H9 (cell line): ENCODE results near the gene KIAA0930. TPM values are rescaled to one million over a fixed set of nuclear protein-coding genes. Genes with fewer than 3 reads are reported as not detected.

Experiments
- DNase-seq: peaks from one replicate; pipeline ENCODE4 v3.0.0-alpha.2; 2017
- H2AFZ ChIP-seq: one replicate; pipeline ENCODE4 v1.6.1; 2013; ENCODE audit warnings: mild to moderate bottlenecking, low read length, control low read depth, moderate library complexity
- H2AK5ac ChIP-seq: 2 replicates; pipeline ENCODE4 v1.6.1; 2013; ENCODE audit warnings: low read length, control low read depth, mixed read lengths; ENCODE audit not compliant: insufficient read length
- H2BK120ac ChIP-seq: one replicate; pipeline ENCODE4 v1.6.1; 2013; ENCODE audit warnings: low read depth, mild to moderate bottlenecking, low read length, control low read depth, inconsistent platforms; ENCODE audit not compliant: poor library complexity, severe bottlenecking
- H2BK12ac ChIP-seq: 2 replicates; pipeline ENCODE4 v1.6.1; 2013; ENCODE audit warnings: low read length, control low read depth, mixed read lengths, low read depth; ENCODE audit not compliant: insufficient read length
- H2BK15ac ChIP-seq: 2 replicates; pipeline ENCODE4 v1.6.1; 2013; ENCODE audit warnings: low read depth, low read length, control low read depth
- H2BK20ac ChIP-seq: one replicate; pipeline ENCODE4 v1.6.1; 2013; ENCODE audit warnings: low read depth, mild to moderate bottlenecking, low read length, control low read depth, inconsistent platforms; ENCODE audit not compliant: poor library complexity, severe bottlenecking
- H2BK5ac ChIP-seq: 2 replicates; pipeline ENCODE4 v1.6.1; 2013; ENCODE audit warnings: low read length, control low read depth, mixed read lengths; ENCODE audit not compliant: insufficient read length
- H3K14ac ChIP-seq: 2 replicates; pipeline ENCODE4 v1.6.1; 2013; ENCODE audit warnings: low read length, control low read depth; ENCODE audit not compliant: insufficient read depth
- H3K18ac ChIP-seq: 2 replicates; pipeline ENCODE4 v1.6.1; 2013; ENCODE audit warnings: low read depth, mild to moderate bottlenecking, mixed read lengths, low read length, control low read depth; ENCODE audit not compliant: insufficient read length
- H3K23ac ChIP-seq: 2 replicates; pipeline ENCODE4 v1.6.1; 2013; ENCODE audit warnings: low read length, control low read depth, mixed read lengths, low read depth; ENCODE audit not compliant: insufficient read length
- H3K23me2 ChIP-seq: 2 replicates; pipeline ENCODE4 v1.6.1; 2013; ENCODE audit warnings: low read depth, mild to moderate bottlenecking, mixed read lengths, low read length, control low read depth; ENCODE audit not compliant: insufficient read length, poor library complexity, severe bottlenecking
- H3K27ac ChIP-seq: 2 replicates; pipeline ENCODE4 v1.5.1; 2013; ENCODE audit warnings: low read length, control low read depth, mixed read lengths, low read depth; ENCODE audit not compliant: insufficient read length
- H3K27me3 ChIP-seq: 2 replicates; pipeline ENCODE4 v1.6.1; 2013; ENCODE audit warnings: low read length, control low read depth, inconsistent platforms; ENCODE audit not compliant: insufficient read depth
- H3K4ac ChIP-seq: 2 replicates; pipeline ENCODE4 v1.6.1; 2013; ENCODE audit warnings: low read depth, mild to moderate bottlenecking, control low read depth, inconsistent platforms, low read length, moderate library complexity
- H3K4me1 ChIP-seq: 2 replicates; pipeline ENCODE4 v1.6.1; 2013; ENCODE audit warnings: low read length, control low read depth, inconsistent platforms; ENCODE audit not compliant: insufficient read depth
- H3K4me2 ChIP-seq: 2 replicates; pipeline ENCODE4 v1.6.1; 2013; ENCODE audit warnings: low read length, control low read depth, mixed read lengths; ENCODE audit not compliant: insufficient read length, insufficient read depth
- H3K56ac ChIP-seq: 2 replicates; pipeline ENCODE4 v1.6.1; 2013; ENCODE audit warnings: low read depth, mild to moderate bottlenecking, mixed read lengths, low read length, control low read depth; ENCODE audit not compliant: insufficient read length
- H3K79me1 ChIP-seq: 2 replicates; pipeline ENCODE4 v1.6.1; 2013; ENCODE audit warnings: low read depth, mild to moderate bottlenecking, moderate library complexity, low read length, control low read depth, inconsistent platforms; ENCODE audit not compliant: insufficient read depth, poor library complexity, severe bottlenecking
- H3K79me2 ChIP-seq: 2 replicates; pipeline ENCODE4 v1.6.1; 2013; ENCODE audit warnings: low read length, control low read depth, inconsistent platforms; ENCODE audit not compliant: insufficient read depth
- H3K9ac ChIP-seq: 2 replicates; pipeline ENCODE4 v1.6.1; 2013; ENCODE audit warnings: low read length, control low read depth, mixed read lengths; ENCODE audit not compliant: insufficient read length; ENCODE audit errors: extremely low read depth
- H3K9me3 ChIP-seq: one replicate; pipeline ENCODE4 v1.6.1; 2013; ENCODE audit warnings: low read depth, low read length, inconsistent platforms; ENCODE audit not compliant: control insufficient read depth
- H3T11ph ChIP-seq: one replicate; pipeline ENCODE4 v1.6.1; 2013; ENCODE audit warnings: mild to moderate bottlenecking, low read length, control low read depth, inconsistent platforms
- H4K20me1 ChIP-seq: one replicate; pipeline ENCODE4 v1.6.1; 2013; ENCODE audit not compliant: control insufficient read depth, insufficient read length, insufficient read depth
- H4K5ac ChIP-seq: 2 replicates; pipeline ENCODE4 v1.6.1; 2013; ENCODE audit warnings: low read depth, mild to moderate bottlenecking, mixed read lengths, low read length, control low read depth; ENCODE audit not compliant: insufficient read length
- H4K8ac ChIP-seq: replicated peaks from 2 replicates; pipeline ENCODE4 v1.6.1; 2013; ENCODE audit warnings: low read length, control low read depth, mixed read lengths, low read depth; ENCODE audit not compliant: insufficient read length
- H4K91ac ChIP-seq: 2 replicates; pipeline ENCODE4 v1.6.1; 2013; ENCODE audit warnings: low read depth, mild to moderate bottlenecking, moderate library complexity, mixed read lengths, low read length, control low read depth; ENCODE audit not compliant: insufficient read length
- H3K27ac Mint-ChIP-seq, 3 experiments: 2 replicates in 2 of 3; 3 replicates in 1 of 3; pipeline ENCODE4 v1.8.0; 2020 to 2021; ENCODE audit warnings: mixed read lengths in 3 of 3, mild to moderate bottlenecking in 1 of 3, moderate library complexity in 1 of 3
- H3K27me3 Mint-ChIP-seq: 2 replicates; pipeline ENCODE4 v1.8.0; 2021; ENCODE audit warnings: low read depth, mild to moderate bottlenecking, moderate library complexity, mixed read lengths
- H3K36me3 Mint-ChIP-seq, 3 experiments: 2 replicates in 2 of 3; 3 replicates in 1 of 3; pipeline ENCODE4 v1.8.0; 2020 to 2021; ENCODE audit warnings: low read depth in 3 of 3, mixed read lengths in 3 of 3; ENCODE audit not compliant: insufficient read depth in 1 of 3
- H3K4me1 Mint-ChIP-seq, 2 experiments: 2 replicates each; pipeline ENCODE4 v1.8.0; 2020; ENCODE audit warnings: mixed read lengths in 2 of 2
- H3K4me3 Mint-ChIP-seq, 2 experiments: 2 replicates in 1 of 2; 3 replicates in 1 of 2; pipeline ENCODE4 v1.8.0; 2020 to 2021; ENCODE audit warnings: mild to moderate bottlenecking in 2 of 2, mixed read lengths in 2 of 2, moderate library complexity in 1 of 2
- H3K9me3 Mint-ChIP-seq, 2 experiments: 2 replicates in 1 of 2; 3 replicates in 1 of 2; pipeline ENCODE4 v1.8.0; 2020; ENCODE audit warnings: mild to moderate bottlenecking in 2 of 2, mixed read lengths in 2 of 2, moderate library complexity in 1 of 2
- CTCF ChIP-seq: fragments of 200-600 bp; sonication (generic); conservative IDR thresholded peaks from 3 replicates; pipeline ENCODE4 v1.8.0; 2021; ENCODE audit warnings: antibody characterized with exemption, mild to moderate bottlenecking
- WGBS: extraction: QIAGEN DNeasy Blood & Tissue Kit; methylation state at CpG from one replicate; pipeline ENCODE4 v1.1.7; 2013; ENCODE audit warnings: missing lambda C conversion rate, low lambda C conversion rate, mixed read lengths; ENCODE audit not compliant: insufficient read length; ENCODE audit errors: extremely low coverage; 5-methylcytosine and 5-hydroxymethylcytosine counted together
- total RNA-seq: library from RNA; stranded (reverse); gene quantifications from 2 replicates; pipeline ENCODE4 v1.2.1, GENCODE V29; 2021

KIAA0930 gene
- total RNA-seq, 1 experiment from 2014 or later, result 46.2 TPM

GRCh38 chr22:45211848-45212247, 28.8 kb downstream of the KIAA0930 start:
- no peak overlapping the region for H2AFZ ChIP-seq
- Mint-ChIP-seq H3K27ac (peak overlapping the region in 1 of 3 experiments; percentile 46; a peak in 3 of 7 replicates), H3K9me3 (no peaks in the 10 kb centered on the region), H3K4me3 (no peak overlapping the region), H3K4me1 (peaks cover 21 to 48% of the 10 kb centered on the region in 2 experiments), H3K27me3 (no peaks in the 10 kb centered on the region; the same call in none of the 2 replicates), H3K36me3 (peaks cover 0 to 15% (median 3%) of the 10 kb centered on the region in 3 experiments; a peak in 6 of 7 replicates)
- no peak overlapping the region for H4K5ac ChIP-seq
- no peak overlapping the region for H3K56ac ChIP-seq
- H4K91ac ChIP-seq, result no peak overlapping the region
- no peak overlapping the region for H3K4ac ChIP-seq
- H3K79me1 ChIP-seq, result no peaks in the 10 kb centered on the region
- H2BK20ac ChIP-seq, result no peak overlapping the region
- no peak overlapping the region for H4K8ac ChIP-seq
- H3T11ph ChIP-seq, result no peak overlapping the region
- H3K23ac ChIP-seq, result no peak overlapping the region
- TF ChIP-seq CTCF, result no peak
- H3K4me2 ChIP-seq, result no peak overlapping the region
- DNase-seq, result no peak
- no peaks in the 10 kb centered on the region for H3K9me3 ChIP-seq
- no peaks in the 10 kb centered on the region; the same call in 1 of the 2 replicates for H3K79me2 ChIP-seq
- no peak overlapping the region for H2BK12ac ChIP-seq
- no peak overlapping the region for H3K27ac ChIP-seq
- H3K18ac ChIP-seq, result no peak overlapping the region
- no peak overlapping the region for H2AK5ac ChIP-seq
- no peak overlapping the region for H2BK15ac ChIP-seq
- H3K27me3 ChIP-seq, result no peaks in the 10 kb centered on the region
- H3K14ac ChIP-seq, result peak overlapping the region; percentile 28; the same call in 1 of the 2 replicates
- 0 out of 2 replicates have a peak, but pooled peaks cover 2% of the 10 kb centered on the region for H3K4me1 ChIP-seq
- H4K20me1 ChIP-seq, result no peaks in the 10 kb centered on the region
- H3K23me2 ChIP-seq, result no peaks in the 10 kb centered on the region
- H2BK5ac ChIP-seq, result no peak overlapping the region
- no peak overlapping the region for H3K9ac ChIP-seq
- no peak overlapping the region for H2BK120ac ChIP-seq
- WGBS, result no CpG with 5 or more reads among the region's 18 CpGs
